Uterus (tissue), 2 donors: Measurements from ENCODE around the gene PCDHGB5.
"Not testable (repeated sequence)": the region's sequence is repeated elsewhere in the genome, so short reads cannot be mapped to it uniquely, and the experiment has no call there.

Experiments used
- CTCF ChIP-seq, 4 experiments: fragments of 200-600 bp in 2 of 4; fragments of 450-650 bp in 2 of 4; sonication (generic) in 2 of 4; IDR thresholded peaks; one replicate each; pipeline ENCODE4 v1.5.1; 2016 to 2019; ENCODE audit warnings: antibody characterized with exemption in 4 of 4, mild to moderate bottlenecking in 2 of 4, moderate library complexity in 1 of 4
- POLR2A ChIP-seq, 2 donors: fragments of 450-650 bp; IDR thresholded peaks; one replicate each; pipeline ENCODE4 v1.6.1; 2016; ENCODE audit warnings: antibody characterized with exemption in 2 of 2, mild to moderate bottlenecking in 1 of 2, moderate library complexity in 1 of 2

- TF ChIP-seq POLR2A, CTCF (IDR thresholded peaks at IDR 0.05): not testable (repeated sequence)
These were observed 3.2 kb upstream of the PCDHGB5 start for GRCh38 chr5:141394401-141395187.
